A375 (cell line): Measurements from ENCODE around the gene MAPKAPK2. TPM values are rescaled to one million over a fixed set of nuclear protein-coding genes. Genes with fewer than 3 reads are reported as not detected.

Source experiments
- small RNA-seq: library from RNA; depleted of rRNA; stranded (forward); fragments of <200 nt; gene quantifications from one replicate; pipeline ENCODE3, GENCODE V24; 2014
- total RNA-seq: library from RNA; depleted of rRNA; stranded (reverse); fragments of >200 nt; shearing (Covaris generic); gene quantifications from 2 replicates; pipeline ENCODE4 v1.2.3, GENCODE V29; 2014; rRNA removed

Gene MAPKAPK2
- total RNA-seq: 42.3 and 47.6 TPM in 2 replicates

GRCh38 chr1:206684478-206685333 is at the start of gene MAPKAPK2:
Gene MAPKAPK2, plus strand, starts transcription at chr1:206684905. Its CDS starts 325 bp downstream, at chr1:206685230.

DNA sequence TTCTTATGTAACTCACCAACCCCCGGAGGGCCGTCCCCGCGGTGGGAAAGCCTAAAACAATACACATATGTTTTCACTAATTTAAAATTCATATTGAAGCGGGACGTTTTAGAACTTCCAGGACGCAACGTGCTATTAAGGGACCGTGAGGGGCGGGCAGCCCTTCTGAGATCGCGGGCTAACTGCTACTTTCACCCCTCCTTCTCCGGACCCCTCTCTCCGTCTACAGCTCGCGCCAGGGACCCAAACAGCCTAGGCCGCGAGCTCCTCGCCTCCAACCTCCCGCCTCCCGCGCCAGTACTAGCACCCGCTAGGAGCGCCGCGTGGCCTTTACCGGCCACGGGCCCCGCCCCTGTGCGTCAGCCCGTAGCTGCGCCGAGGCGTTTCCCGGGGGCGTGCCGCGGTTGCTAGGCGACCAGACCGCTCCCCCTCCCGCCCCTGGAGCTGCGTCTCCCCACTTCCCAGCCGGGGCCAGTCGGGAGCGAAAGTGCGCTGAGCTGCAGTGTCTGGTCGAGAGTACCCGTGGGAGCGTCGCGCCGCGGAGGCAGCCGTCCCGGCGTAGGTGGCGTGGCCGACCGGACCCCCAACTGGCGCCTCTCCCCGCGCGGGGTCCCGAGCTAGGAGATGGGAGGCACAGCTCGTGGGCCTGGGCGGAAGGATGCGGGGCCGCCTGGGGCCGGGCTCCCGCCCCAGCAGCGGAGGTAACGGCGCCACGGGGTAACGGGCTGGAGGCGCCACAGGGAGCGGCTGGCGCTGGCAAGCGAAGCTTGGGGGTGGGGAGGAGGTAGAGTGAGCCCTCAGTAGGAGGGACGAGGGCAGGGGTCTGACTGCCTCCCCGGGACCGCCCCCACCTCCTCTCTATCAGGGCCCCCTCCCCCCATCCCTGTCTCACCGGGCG is 49.4 kb upstream of the MAPKAPK2 start, which contains the start of gene DYRK3:
TSS of gene DYRK3 (plus strand) at position 457 of the 898 bp plus-strand sequence. CDS start at position 625, 168 bp downstream.

GRCh38 chr1:206770531-206771337 is 86.0 kb downstream of the MAPKAPK2 start, which contains the start of gene IL19:
Gene IL19, plus strand, starts transcription at chr1:206770773. Its CDS starts 65,890 bp downstream, at chr1:206836663.

DNA sequence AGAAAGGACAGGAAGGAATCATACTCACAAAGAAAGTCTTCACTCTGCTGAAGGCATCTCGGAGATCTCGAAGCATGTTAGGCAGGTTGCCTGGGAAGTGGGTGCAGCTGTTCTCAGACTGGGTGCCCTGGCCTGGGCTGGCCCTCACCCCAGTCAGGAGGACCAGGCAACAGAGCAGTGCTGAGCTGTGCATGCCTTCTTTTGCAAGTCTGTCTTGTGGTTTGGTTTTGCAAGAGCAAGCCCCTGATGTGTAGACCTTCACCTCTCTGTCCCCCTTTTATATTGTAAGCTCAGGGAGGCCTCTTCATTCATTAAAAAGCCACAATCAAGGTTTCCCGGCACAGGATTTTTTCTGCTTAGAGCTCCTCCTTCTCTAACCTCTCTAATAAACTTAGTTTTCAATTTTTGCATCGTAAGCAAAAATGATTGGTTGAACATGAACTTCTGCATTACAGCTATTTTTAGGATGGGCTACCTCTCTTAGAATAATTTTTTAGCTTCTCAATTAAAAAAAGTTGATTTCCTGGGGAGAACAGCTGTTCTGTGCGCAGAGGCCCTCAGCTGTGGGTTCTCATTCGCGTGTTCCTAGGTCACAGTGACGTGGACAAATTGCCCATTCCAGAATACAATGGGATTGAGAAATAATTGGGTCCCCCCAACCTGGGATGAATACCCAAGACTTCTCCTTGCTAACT is 87.7 kb downstream of the MAPKAPK2 start, which contains the start of gene IL10:
TSS of gene IL10 (minus strand) at position 252 of the 695 bp plus-strand sequence. CDS start at position 193, 59 bp downstream.

Small RNAs within 50 kb of the gene (small RNA-seq; reads per million reads assigned to genes)
- not detected for gene RF00019

Other genes with a start within 250 kb of the MAPKAPK2 start
- 11.4 and 13.4 TPM in 2 replicates for gene IKBKE, start 214.4 kb upstream of the MAPKAPK2 start, total RNA-seq
- 1.1 and 2.3 TPM in 2 replicates for gene RASSF5, start 177.4 kb upstream of the MAPKAPK2 start, total RNA-seq
- 85.9 and 88.1 TPM in 2 replicates for gene EIF2D, start 72.4 kb upstream of the MAPKAPK2 start, total RNA-seq
- 27.2 and 28.6 TPM in 2 replicates for gene DYRK3, start 49.4 kb upstream of the MAPKAPK2 start, total RNA-seq
- gene IL19, start 85.9 kb downstream of the MAPKAPK2 start, total RNA-seq: not detected in 2 replicates
- 0.19 and 0.34 TPM in 2 replicates for gene IL10, start 87.6 kb downstream of the MAPKAPK2 start, total RNA-seq
- 0.23 TPM in 1 of 2 replicates, not detected in the other for gene IL20, start 180.7 kb downstream of the MAPKAPK2 start, total RNA-seq
- gene IL24, start 212.5 kb downstream of the MAPKAPK2 start, total RNA-seq: 101 and 122 TPM in 2 replicates
- 0.37 and 1.2 TPM in 2 replicates for gene FCMR, start 237.0 kb downstream of the MAPKAPK2 start, total RNA-seq